ENCODE measurements around the gene FGD3.

DNA sequence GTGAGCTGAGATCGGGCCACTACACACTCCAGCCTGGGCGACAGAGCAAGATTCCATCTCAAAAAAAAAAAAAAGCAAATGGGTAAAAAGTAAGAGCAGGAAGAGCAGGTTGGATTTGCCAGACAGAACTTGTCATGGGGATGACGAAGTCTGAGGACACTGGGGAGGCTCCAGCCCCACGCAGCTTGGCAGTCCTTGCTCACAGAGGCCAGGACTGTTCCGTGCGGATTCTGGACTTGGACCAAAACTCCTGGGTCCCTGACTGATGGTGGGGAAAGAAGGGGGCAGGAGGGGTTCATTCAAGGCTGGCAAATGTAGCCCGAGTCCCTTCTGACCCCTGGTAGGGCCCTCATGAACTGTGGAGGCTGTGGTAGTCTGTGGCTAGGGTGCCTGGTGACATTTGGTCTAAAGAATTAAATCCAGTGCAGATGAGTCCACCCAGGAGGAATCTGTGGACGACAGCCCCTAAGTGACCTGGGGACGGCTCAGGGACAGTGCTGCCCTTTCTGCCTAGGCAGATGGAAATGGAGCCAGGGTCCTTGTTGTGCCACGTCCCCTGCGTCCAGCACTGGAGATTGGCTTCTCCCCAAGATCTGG, 3.1 kb downstream of the FGD3 start:
- TF ChIP-seq POLR2A (IDR thresholded peaks at IDR 0.05) (no peak), EP300 (IDR thresholded peaks at IDR 0.05) (no peak)
- TF ChIP-seq, protein P1, sequence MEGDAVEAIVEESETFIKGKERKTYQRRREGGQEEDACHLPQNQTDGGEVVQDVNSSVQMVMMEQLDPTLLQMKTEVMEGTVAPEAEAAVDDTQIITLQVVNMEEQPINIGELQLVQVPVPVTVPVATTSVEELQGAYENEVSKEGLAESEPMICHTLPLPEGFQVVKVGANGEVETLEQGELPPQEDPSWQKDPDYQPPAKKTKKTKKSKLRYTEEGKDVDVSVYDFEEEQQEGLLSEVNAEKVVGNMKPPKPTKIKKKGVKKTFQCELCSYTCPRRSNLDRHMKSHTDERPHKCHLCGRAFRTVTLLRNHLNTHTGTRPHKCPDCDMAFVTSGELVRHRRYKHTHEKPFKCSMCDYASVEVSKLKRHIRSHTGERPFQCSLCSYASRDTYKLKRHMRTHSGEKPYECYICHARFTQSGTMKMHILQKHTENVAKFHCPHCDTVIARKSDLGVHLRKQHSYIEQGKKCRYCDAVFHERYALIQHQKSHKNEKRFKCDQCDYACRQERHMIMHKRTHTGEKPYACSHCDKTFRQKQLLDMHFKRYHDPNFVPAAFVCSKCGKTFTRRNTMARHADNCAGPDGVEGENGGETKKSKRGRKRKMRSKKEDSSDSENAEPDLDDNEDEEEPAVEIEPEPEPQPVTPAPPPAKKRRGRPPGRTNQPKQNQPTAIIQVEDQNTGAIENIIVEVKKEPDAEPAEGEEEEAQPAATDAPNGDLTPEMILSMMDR (IDR thresholded peaks at IDR 0.05): no peak
